Activated CD8-positive, alpha-beta memory T cell treated with anti-CD3 and anti-CD28 coated beads, Interleukin-2, amount 50 U/mL, for 1 hour (primary cell): Measurements from ENCODE around the gene SLC25A26.

Experiments used
- DNase-seq: peaks from one replicate; pipeline ENCODE4 v3.0.0-alpha.2; 2020; ENCODE audit errors: extremely low read depth

Gene SLC25A26

DNA sequence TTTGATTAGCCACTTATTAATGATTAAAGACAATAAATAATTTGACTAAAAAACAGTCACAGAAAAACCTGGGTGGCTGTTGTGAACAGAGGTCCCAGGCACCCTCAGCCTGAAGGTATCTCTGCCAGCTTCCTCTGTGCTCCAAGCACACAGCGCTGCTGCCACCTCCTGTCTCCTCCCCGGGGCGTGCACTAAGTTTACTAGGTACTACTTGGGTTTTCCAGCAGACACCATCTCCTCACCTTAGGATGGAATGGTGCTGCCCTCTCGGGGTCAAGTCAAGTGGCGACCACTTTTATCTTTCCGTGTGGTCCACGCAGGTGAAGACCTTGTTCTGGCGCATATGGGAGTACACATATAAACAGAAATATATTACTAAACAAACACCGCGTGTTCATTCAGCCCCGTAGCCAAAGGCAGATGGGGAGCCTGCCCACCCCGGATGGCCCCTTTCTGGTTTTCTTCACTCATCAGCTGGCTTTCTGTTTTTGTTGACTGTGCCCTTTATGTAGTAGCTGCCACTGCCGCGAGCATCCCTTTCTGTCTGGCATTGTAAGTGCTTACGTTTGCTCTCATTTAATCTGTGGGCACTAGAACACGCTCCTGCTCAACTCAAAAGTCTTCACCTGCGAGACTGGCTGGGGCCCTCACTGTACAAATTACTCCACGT is 152.0 kb downstream of the SLC25A26 start:
- DNase-seq: no peak

DNA sequence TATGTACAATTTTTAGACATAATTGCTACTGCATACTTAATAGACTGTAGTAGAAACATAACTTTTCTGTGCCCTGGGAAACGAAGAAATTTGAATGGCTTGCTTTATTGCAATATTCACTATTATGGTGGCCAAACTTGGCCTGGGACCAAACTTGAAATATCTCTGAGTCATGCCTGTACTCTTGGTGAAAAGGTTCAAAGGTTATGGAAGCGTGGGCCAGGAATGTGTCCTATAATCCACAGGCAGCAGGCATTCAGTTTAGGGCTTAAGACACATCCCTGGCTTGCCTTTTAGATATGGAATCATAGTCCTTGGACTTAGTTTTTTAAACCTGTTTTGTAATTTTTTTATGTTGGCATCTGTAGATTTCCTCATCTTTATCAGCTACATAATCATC is 155.8 kb downstream of the SLC25A26 start:
- no peak for DNase-seq

DNA sequence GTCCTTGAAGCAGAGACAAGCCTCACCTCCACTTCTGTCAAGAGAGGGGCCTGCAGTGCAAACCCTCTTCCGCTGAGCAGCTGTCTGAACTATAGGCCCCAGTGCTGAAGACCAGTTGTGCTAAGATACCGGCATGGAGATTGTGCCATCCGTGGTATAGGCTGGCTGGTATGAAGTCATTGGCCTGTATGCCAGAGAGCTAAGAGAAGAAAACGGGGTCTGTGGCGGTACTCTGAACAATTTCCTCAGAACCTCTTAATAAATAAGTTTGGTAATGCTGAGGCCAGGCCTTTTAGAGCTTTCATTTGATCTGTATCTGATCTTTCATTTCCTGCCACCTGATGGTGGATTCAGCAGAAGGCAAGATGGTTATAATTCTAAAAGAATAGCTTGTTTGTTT is 157.0 kb downstream of the SLC25A26 start:
- no peak for DNase-seq

DNA sequence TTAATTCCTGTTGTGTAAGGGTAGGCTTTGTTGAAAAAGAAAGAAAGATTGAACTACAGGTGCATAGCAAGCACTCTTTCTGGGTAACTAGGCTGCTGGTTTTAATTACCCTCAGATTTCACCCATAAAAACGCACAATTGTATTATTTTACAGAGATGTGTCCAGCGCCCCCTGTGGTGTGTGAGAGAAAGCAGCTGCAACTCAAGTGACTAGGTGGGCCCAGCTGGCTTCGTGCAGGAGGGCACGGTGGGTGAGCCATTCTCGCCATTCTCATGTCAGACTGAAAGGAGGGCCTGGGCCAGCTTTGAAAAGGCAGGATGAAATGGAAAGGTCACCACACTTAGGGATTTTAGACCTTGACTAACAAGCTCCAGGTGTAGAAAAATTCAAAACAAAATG is 157.5 kb downstream of the SLC25A26 start:
- DNase-seq: no peak

- DNase-seq: no peak
Observed at GRCh38 chr3:66379565-66379964, 158.8 kb downstream of the SLC25A26 start.

DNA sequence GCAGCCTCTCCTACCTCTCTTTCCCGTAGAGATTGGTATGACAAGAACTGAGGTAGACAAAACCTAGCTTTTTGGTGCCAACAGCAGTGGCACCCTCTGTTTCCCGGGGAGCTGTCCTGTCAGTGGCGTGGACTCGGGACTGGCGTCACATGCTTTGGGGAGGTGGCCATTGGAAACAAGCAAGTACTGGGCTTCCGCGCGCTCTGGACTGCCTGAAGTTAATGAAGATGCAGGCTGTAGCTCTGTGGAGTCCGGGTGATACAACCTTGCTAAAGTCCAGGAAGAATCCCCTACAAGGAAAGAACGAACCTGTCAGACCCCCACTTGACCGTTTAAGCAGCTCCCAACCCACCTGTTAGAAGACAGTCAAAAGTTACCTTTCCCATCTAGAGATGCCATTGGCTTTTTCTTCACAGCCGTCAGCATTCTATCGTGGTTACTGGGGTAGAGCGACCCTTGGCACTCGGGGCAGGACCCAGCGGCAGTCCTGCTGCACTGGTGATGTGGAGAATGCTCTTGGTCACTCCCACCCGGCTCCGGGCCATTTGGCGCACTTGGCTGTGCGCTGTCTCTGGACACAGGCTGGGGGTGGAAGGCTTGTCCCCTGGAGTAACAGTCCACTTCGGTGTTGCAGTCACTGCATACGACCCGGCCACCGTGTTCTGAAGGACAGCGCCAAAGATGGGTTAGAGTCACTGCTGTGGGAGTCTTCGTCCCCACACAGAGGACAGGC is 159.6 kb downstream of the SLC25A26 start:
- no peak for DNase-seq

- DNase-seq: no peak
Observed at GRCh38 chr3:66381626-66382025, 160.8 kb downstream of the SLC25A26 start.

- DNase-seq: no peak
Observed at GRCh38 chr3:66382142-66382541, 161.3 kb downstream of the SLC25A26 start.

GRCh38 chr3:66383023-66383422 is 162.2 kb downstream of the SLC25A26 start:
- DNase-seq: no peak

DNA sequence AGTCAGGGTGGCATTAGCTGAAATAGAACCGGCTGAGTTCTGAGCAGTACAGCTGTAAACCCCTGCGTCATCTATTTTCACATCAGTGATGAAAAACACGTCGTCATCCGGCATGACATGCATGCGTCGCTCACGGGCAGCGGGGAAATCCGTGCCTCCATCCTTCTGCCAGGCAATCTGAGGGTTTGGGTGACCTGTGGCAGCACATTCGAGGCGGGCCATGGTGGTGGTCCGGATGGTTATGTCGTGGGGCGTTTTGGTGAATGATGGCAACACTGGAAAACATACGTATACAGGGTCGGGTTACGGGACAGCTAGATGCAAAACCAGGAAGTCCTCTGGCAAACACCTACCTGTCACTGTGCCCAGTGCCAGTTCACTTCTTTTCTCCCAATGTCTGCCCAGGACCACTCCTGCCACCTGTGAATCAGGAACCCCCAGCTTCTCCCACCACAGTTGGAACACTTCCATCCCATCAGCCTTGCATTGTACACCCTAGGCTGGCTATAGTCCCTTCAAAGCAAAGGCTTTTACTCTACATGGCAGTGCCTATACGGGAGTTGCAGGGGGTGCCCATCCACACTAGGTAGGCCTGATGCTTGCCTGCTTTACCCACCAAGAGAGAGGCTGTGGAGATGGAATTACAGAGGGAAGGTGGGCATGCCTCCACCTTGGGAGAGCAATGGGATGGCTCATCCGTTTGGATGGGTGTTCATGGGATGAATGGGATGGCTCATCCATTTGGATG is 163.4 kb downstream of the SLC25A26 start:
- DNase-seq: no peak

GRCh38 chr3:66385066-66385465 is 164.3 kb downstream of the SLC25A26 start:
- no peak for DNase-seq

GRCh38 chr3:66386011-66386924 is 165.5 kb downstream of the SLC25A26 start:
- DNase-seq: no peak

- DNase-seq: no peak
Observed at GRCh38 chr3:66386925-66387650, 166.3 kb downstream of the SLC25A26 start.

DNA sequence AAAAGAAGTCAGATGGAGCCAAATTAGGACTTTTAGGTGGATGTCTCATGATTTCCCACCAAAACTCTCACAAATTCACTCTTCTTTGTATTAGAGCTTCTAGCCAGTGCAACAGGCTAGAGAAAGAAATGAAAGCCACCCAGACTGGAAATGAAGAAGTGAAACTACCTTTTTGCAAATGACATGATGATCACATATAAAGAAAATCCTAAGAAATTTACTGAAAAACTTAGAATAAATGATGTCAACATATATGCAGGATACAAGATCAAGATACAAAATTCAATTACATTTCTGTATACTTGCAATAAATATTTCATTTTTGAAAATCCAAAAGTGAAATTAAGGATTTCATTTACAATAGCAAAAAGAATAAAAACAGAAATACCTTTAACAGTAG is 169.2 kb downstream of the SLC25A26 start:
- DNase-seq: no peak

GRCh38 chr3:66392512-66392911 is 171.7 kb downstream of the SLC25A26 start:
- DNase-seq: no peak

DNA sequence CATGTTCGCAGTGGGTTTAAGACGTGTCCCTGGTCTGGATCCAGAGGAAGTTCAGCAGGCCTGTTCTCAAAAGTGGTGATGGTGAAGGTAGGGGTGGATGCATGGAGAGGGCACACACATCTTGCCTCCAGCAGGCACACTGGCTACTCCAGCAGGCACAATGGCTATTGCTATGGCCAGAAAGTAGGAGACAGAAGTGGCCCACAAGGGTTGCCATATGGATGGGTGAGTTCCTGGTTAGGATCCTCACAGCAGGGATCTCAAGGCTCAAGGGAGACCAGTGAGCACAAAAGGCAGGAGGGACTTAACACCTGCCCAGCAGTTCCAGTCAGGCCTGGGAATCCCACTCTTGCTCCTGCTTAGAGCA is 172.1 kb downstream of the SLC25A26 start:
- no peak for DNase-seq

GRCh38 chr3:66393333-66394005 is 172.7 kb downstream of the SLC25A26 start:
- DNase-seq: no peak

GRCh38 chr3:66394019-66394752 is 173.4 kb downstream of the SLC25A26 start:
- DNase-seq: no peak

GRCh38 chr3:66394753-66395249 is 174.0 kb downstream of the SLC25A26 start:
- no peak for DNase-seq

DNA sequence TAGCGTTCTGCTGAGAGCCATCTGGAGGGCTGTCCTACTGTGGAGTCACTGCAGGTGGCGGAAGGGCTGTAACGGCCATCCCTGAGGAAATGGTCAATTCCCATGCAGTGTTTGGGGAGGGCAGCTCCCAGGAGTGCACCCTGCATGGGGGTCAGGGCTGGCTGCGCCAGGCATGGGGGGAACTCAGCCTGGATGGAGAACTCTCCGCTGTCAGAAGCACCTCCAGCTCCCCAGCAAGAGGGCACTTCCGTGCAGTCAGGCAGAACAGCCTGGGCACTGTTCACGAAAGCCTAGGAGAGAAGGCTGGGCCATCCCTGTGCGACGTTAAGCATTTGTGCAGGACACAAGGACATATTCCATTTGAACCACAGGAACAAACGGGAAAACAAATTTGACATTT is 174.8 kb downstream of the SLC25A26 start:
- DNase-seq: no peak
